Thyroid gland (tissue), 4 donors: Measurements from ENCODE around the gene EFCAB12. TPM values are rescaled to one million over a fixed set of nuclear protein-coding genes. Genes with fewer than 3 reads are reported as not detected.

ENCODE experiments used
- DNase-seq, 2 donors: peaks; one replicate each; pipeline ENCODE4 v3.0.0-alpha.2; 2019
- H3K27ac ChIP-seq, 3 donors: fragments of 200-600 bp; sonication (generic); 1 replicate in 2 of 3; 2 replicates in 1 of 3; pipeline ENCODE4 v1.5.1; 2016 to 2019; ENCODE audit warnings: mild to moderate bottlenecking in 1 of 3, moderate library complexity in 1 of 3
- H3K27me3 ChIP-seq: fragments of 200-600 bp; sonication (generic); one replicate; pipeline ENCODE4 v1.5.1; 2019
- H3K36me3 ChIP-seq, 2 donors: fragments of 200-600 bp; sonication (generic); one replicate each; pipeline ENCODE4 v1.5.1; 2016 to 2019
- H3K4me1 ChIP-seq, 2 donors: fragments of 200-600 bp; sonication (generic); one replicate each; pipeline ENCODE4 v1.5.1; 2017 to 2019
- H3K4me3 ChIP-seq, 3 donors: fragments of 200-600 bp; sonication (generic); replicated peaks in 1 of 3; 1 replicate in 2 of 3; 2 replicates in 1 of 3; pipeline ENCODE4 v1.5.1; 2016; ENCODE audit warnings: mild to moderate bottlenecking in 1 of 3
- H3K9me3 ChIP-seq: fragments of 200-600 bp; sonication (generic); one replicate; pipeline ENCODE4 v1.5.1; 2017
- POLR2A ChIP-seq, 2 donors: fragments of 450-650 bp; IDR thresholded peaks; one replicate each; pipeline ENCODE4 v1.6.1; 2017; ENCODE audit warnings: antibody characterized with exemption in 2 of 2, mild to moderate bottlenecking in 2 of 2, moderate library complexity in 1 of 2
- WGBS, 2 donors: methylation state at CpG; one replicate each; pipeline ENCODE4 v1.1.5; 2017; 5-methylcytosine and 5-hydroxymethylcytosine counted together
- intact Hi-C: fragments of 100-400 bp; cut with DNase I; formaldehyde crosslinking; loops from one replicate; pipeline ENCODE4 v1.15.1; 2023
- total RNA-seq, 4 donors: library from RNA; depleted of rRNA; stranded (reverse); fragments of >200 nt; gene quantifications; one replicate each; pipeline ENCODE4 v1.2.3, GENCODE V29; 2016
- TF ChIP-seq, protein P1 (sequence below), 6 experiments: fragments of 200-600 bp in 3 of 6; fragments of 450-650 bp in 3 of 6; sonication (generic) in 3 of 6; IDR thresholded peaks; one replicate each; pipeline ENCODE4 v1.5.1; 2016 to 2019; ENCODE audit warnings: antibody characterized with exemption in 6 of 6, mild to moderate bottlenecking in 2 of 6, inconsistent platforms in 1 of 6, moderate library complexity in 1 of 6

Gene EFCAB12
- total RNA-seq, 4 donors from 2014 or later, result 0.67 to 1.2 (median 0.74) TPM

DNA sequence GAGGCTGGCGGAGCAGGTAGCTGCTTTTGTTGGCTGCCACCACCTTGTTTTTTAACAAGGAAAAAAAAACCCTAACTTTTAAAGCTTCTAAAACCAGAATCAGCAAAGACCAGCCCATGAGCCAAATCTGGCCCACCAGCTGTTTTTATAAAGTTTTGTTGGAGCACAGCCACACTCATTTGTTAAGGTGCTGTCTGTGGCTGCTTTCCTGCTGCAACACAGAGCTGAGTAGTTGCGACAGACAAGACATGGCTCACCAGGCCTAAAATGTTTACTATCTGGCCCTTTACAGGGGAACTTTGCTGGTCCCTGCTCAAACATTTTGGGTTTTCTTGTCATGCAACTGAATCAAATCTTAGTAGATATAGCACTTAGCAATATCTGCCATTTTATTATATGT is 18.9 kb downstream of the EFCAB12 start:
- Histone ChIP-seq H3K27me3 (no peaks in the 10 kb centered on the region), H3K36me3 (no peaks in the 10 kb centered on the region), H3K9me3 (no peaks in the 10 kb centered on the region), H3K4me1 (peaks cover 0 to 5% of the 10 kb centered on the region in 2 donors), H3K4me3 (no peak overlapping the region), H3K27ac (peak overlapping the region in 1 of 3 donors; percentile 27)
- TF ChIP-seq, protein P1, sequence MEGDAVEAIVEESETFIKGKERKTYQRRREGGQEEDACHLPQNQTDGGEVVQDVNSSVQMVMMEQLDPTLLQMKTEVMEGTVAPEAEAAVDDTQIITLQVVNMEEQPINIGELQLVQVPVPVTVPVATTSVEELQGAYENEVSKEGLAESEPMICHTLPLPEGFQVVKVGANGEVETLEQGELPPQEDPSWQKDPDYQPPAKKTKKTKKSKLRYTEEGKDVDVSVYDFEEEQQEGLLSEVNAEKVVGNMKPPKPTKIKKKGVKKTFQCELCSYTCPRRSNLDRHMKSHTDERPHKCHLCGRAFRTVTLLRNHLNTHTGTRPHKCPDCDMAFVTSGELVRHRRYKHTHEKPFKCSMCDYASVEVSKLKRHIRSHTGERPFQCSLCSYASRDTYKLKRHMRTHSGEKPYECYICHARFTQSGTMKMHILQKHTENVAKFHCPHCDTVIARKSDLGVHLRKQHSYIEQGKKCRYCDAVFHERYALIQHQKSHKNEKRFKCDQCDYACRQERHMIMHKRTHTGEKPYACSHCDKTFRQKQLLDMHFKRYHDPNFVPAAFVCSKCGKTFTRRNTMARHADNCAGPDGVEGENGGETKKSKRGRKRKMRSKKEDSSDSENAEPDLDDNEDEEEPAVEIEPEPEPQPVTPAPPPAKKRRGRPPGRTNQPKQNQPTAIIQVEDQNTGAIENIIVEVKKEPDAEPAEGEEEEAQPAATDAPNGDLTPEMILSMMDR (IDR thresholded peaks at IDR 0.05), result no peak
- no peak for TF ChIP-seq POLR2A (IDR thresholded peaks at IDR 0.05)
- WGBS, 2 donors, result 59 to 84% methylated on average over 2 of the region's 2 CpGs
- DNase-seq, result peak in 1 of 2 donors; percentile 38
- intact Hi-C loops, result no loop called here

DNA sequence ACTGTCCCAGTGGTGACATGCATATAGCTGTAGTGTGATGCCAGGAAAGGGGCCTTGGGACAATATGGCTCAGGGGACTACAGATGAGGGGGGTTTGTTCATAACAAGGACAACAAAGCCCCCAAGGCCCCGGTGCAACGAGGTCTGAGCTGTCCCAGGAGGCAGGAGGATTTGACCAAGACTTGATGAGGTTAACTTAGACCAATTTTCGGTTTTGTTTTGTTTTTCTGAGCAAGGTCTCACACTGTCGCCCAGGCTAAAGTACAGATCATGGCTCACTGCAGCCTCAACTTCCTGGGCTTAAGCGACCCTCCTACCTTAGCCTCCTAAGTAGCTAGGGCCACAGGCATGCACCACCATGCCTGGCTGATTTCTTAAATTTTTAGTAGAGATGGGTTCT is 23.8 kb downstream of the EFCAB12 start:
- Histone ChIP-seq H3K4me1 (peaks cover 0 to 10% of the 10 kb centered on the region in 2 donors), H3K9me3 (no peaks in the 10 kb centered on the region), H3K4me3 (no peak overlapping the region), H3K27me3 (no peaks in the 10 kb centered on the region), H3K27ac (no peak overlapping the region), H3K36me3 (no peaks in the 10 kb centered on the region)
- 81 to 82% methylated on average over 5 of the region's 5 CpGs for WGBS, 2 donors
- no peak for TF ChIP-seq POLR2A (IDR thresholded peaks at IDR 0.05)
- TF ChIP-seq, protein P1 (IDR thresholded peaks at IDR 0.05), result no peak
- intact Hi-C loops, result no loop called here
- DNase-seq, result no peak

DNA sequence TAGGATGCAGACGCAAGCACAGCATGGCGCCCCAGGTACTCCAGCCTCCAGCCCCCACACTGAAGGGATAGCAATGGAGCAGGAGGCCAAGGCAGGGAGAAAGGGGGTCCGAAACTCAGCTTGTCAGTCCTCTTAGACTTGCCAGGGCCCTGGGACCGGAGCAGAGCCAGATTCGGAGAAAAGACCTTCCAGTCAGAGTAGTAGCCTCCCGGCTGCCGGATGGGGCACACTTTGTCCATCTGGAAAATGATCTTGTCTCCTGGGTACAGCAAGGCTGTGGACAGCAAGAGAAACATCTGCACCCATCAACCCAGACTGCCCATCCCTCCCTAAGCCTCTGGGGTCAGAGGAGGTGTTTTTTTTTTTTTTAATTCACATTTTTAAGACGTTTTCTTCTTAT is 24.3 kb downstream of the EFCAB12 start:
- peaks cover 0 to 8% of the 10 kb centered on the region in 2 donors for H3K4me1 ChIP-seq
- DNase-seq, result no peak
- TF ChIP-seq POLR2A (IDR thresholded peaks at IDR 0.05), result no peak
- TF ChIP-seq, protein P1 (IDR thresholded peaks at IDR 0.05), result no peak
- H3K36me3 ChIP-seq, result no peaks in the 10 kb centered on the region
- no peak overlapping the region for H3K27ac ChIP-seq
- no peak overlapping the region for H3K4me3 ChIP-seq
- intact Hi-C loops, result no loop called here
- no peaks in the 10 kb centered on the region for H3K27me3 ChIP-seq
- WGBS, 2 donors, result 85 to 91% methylated on average over 8 of the region's 8 CpGs
- no peaks in the 10 kb centered on the region for H3K9me3 ChIP-seq

DNA sequence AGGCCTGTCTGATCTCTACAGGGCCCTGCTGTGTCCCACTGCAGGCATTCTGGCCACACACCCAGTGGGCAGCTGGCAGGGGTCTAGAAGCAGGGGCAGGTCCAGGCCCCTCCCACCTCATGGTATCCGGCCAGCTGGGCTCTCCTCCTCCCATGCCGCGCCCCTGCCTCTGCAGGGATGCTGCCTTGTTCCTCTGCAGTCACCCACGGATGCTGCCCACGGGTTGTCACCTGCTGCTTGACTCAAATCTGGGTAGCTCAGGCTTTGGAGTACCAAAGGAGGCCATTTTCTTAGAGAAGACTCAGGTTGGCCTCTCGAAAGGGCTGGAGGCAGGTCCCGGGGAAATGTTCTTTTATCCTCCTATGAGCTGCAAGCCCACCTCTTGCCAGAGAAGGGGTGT is 25.0 kb downstream of the EFCAB12 start:
- WGBS, 2 donors, result 71 to 90% methylated on average over 1 to 7 of the region's 7 CpGs
- no peak for TF ChIP-seq POLR2A (IDR thresholded peaks at IDR 0.05)
- TF ChIP-seq, protein P1 (IDR thresholded peaks at IDR 0.05), result no peak
- intact Hi-C loops, result no loop called here
- Histone ChIP-seq H3K27me3 (no peaks in the 10 kb centered on the region), H3K36me3 (no peaks in the 10 kb centered on the region), H3K4me3 (no peak overlapping the region), H3K4me1 (peaks cover 2 to 7% of the 10 kb centered on the region in 2 donors), H3K27ac (no peak overlapping the region), H3K9me3 (no peaks in the 10 kb centered on the region)
- DNase-seq, result no peak

DNA sequence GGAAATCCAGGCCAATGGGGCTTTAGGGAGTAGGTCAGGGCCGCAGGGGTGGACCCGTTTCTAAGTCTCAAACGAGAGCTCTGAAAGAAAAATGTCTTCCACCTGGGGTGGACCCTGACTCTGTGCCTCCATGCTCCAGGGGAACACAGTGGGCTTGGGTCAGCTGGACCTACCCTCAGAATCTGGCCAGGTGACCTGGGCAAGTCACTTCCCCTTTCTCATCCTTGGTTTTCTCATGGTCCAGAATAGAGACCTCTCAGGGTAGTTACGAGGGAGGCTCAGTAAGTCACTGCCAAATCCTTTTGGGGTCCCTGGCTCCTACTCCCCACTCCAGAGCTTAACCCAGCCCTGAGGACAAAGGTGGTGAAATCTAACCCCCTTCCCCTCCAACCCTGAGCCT is 25.8 kb downstream of the EFCAB12 start:
- 89 to 98% methylated on average over 4 of the region's 4 CpGs for WGBS, 2 donors
- no peak overlapping the region for H3K4me3 ChIP-seq
- peaks cover 7 to 13% of the 10 kb centered on the region in 2 donors for H3K4me1 ChIP-seq
- H3K27ac ChIP-seq, result no peak overlapping the region
- no peaks in the 10 kb centered on the region for H3K36me3 ChIP-seq
- TF ChIP-seq, protein P1 (IDR thresholded peaks at IDR 0.05), result no peak
- TF ChIP-seq POLR2A (IDR thresholded peaks at IDR 0.05), result no peak
- H3K27me3 ChIP-seq, result no peaks in the 10 kb centered on the region
- DNase-seq, result no peak
- intact Hi-C loops, result no loop called here
- H3K9me3 ChIP-seq, result no peaks in the 10 kb centered on the region
